ENCODE results near the gene KIAA1549. TPM values are rescaled to one million over a fixed set of nuclear protein-coding genes. Genes with fewer than 3 reads are reported as not detected.

Gene KIAA1549
- total and polyA plus RNA-seq, 2 of the 8 experiments (the other 6 are each of a cell fraction or from before 2014, with no cell fraction given): 6.5 to 17.3 TPM

GRCh38 chr7:138982204-138982623 is 1.0 kb upstream of the KIAA1549 start:
- Histone ChIP-seq H3K18ac (ENCODE audit: extremely low read depth, low read length) (no peak overlapping the region), H3K79me2 (ENCODE audit: control insufficient read depth in 1 of 2, insufficient read depth in 2 of 2, low read length in 2 of 2) (peaks cover 0 to 32% of the 10 kb centered on the region in 2 experiments; a peak in 2 of 4 replicates), H3K9me3 (ENCODE audit: insufficient read depth in 2 of 2, low read depth in 1 of 2, low read length in 1 of 2) (no peaks in the 10 kb centered on the region), H3K4me1 (replicated peaks in 1 of 4; ENCODE audit: control insufficient read depth in 3 of 4, insufficient read depth in 4 of 4, low read length in 3 of 4) (peaks cover 2 to 13% (median 9%) of the 10 kb centered on the region in 4 experiments; a peak in 6 of 7 replicates), H3K9ac (replicated peaks in 1 of 4; ENCODE audit: extremely low read depth in 1 of 4, low read depth in 3 of 4, low read length in 3 of 4) (peak overlapping the region in 2 of 4 experiments; percentile 54 to 58; a peak in 2 of 7 replicates), H3K79me1 (ENCODE audit: low read depth, low read length) (0 out of 2 replicates have a peak, but pooled peaks cover 3% of the 10 kb centered on the region), H2BK5ac (ENCODE audit: low read depth, low read length) (no peak overlapping the region), H3K14ac (ENCODE audit: insufficient read length) (no peak overlapping the region), H4K8ac (ENCODE audit: extremely low read depth, insufficient read depth, low read length) (no peak overlapping the region), H3K4me3 (ENCODE audit: extremely low read depth in 1 of 4, insufficient read depth in 2 of 4, low read depth in 3 of 4, low read length in 4 of 4) (peak overlapping the region; percentile 57 to 80 (median 62)), H2BK120ac (replicated peaks; ENCODE audit: low read depth, low read length) (no peak overlapping the region), H3K23me2 (ENCODE audit: low read depth, low read length) (peaks cover 11% of the 10 kb centered on the region), H4K91ac (replicated peaks; ENCODE audit: insufficient read length, low read length) (no peak overlapping the region), H3K4ac (replicated peaks; ENCODE audit: insufficient read length, low read depth, low read length) (no peak overlapping the region), H3K4me2 (ENCODE audit: insufficient read depth in 1 of 2, low read depth in 2 of 2, low read length in 2 of 2) (peak overlapping the region; percentile 97 to 98), H3K36me3 (ENCODE audit: control insufficient read depth in 2 of 4, insufficient read depth in 4 of 4, low read length in 3 of 4) (no peaks in the 10 kb centered on the region), H2BK20ac (ENCODE audit: low read length) (no peak overlapping the region), H3K27ac (ENCODE audit: low read depth, low read length) (no peak overlapping the region), H4K20me1 (replicated peaks in 1 of 2; ENCODE audit: control insufficient read depth in 1 of 2, insufficient read depth in 2 of 2, low read length in 2 of 2) (peaks cover 0 to 4% of the 10 kb centered on the region in 2 experiments), H2BK15ac (ENCODE audit: low read length) (no peak overlapping the region), H2AK5ac (ENCODE audit: low read depth, low read length) (no peak overlapping the region), H3K56ac (replicated peaks; ENCODE audit: insufficient read length, low read depth, low read length) (no peak overlapping the region), H3K23ac (ENCODE audit: insufficient read length) (no peak overlapping the region), H2BK12ac (ENCODE audit: low read depth, low read length) (0 out of 2 replicates have a peak overlapping the region, but pooled peaks have one; percentile 50), H3K27me3 (replicated peaks in 1 of 4; ENCODE audit: control insufficient read depth in 3 of 4, extremely low read depth in 1 of 4, insufficient read depth in 3 of 4, low read length in 3 of 4) (peaks cover 0 to 19% (median 8%) of the 10 kb centered on the region in 4 experiments; a peak in 4 of 7 replicates), H2AFZ (ENCODE audit: low read length) (peak overlapping the region; percentile 54), H4K5ac (ENCODE audit: insufficient read length, low read depth, low read length) (no peak overlapping the region)
- POLR2A ChIA-PET (ENCODE audit: partially characterized antibody): interaction anchor here (0.9 to 3.5 kb wide), 3 partner anchors 11 to 62 kb away, joined by 3 to 14 read pairs (median 3); no protein-coding TSS in a partner anchor
- CTCF ChIA-PET (ENCODE audit: partially characterized antibody): interaction anchor here (0.6 to 1.5 kb wide), 5 partner anchors 14 to 1303 kb away, joined by 3 to 6 read pairs (median 3); no protein-coding TSS in a partner anchor
- DNase-seq (ENCODE audit: low read depth in 1 of 2, low spot score in 2 of 2): peak in 1 of 2 experiments; percentile 58
- 40% methylated on average over 14 of the region's 14 CpGs; no CpG with 5 or more reads in 1 of the 2 experiments for WGBS, 2 experiments (ENCODE audit: extremely low coverage in 1 of 2, insufficient coverage in 1 of 2, insufficient read length in 1 of 2, insufficient replicate concordance in 2 of 2, low coverage in 1 of 2, low lambda C conversion rate in 2 of 2, missing lambda C conversion rate in 1 of 2)
- FAIRE-seq: no peak
- TF ChIP-seq SP4 (IDR thresholded peaks at IDR 0.05; ENCODE audit: low read length): no peak
- peak; percentile 17; the same call in 1 of the 2 replicates for TF ChIP-seq CREB1 (IDR thresholded peaks at IDR 0.05)
- 0 out of 4 replicates have a peak, but pooled peaks of 1 of the 2 experiments have one; percentile 79 for TF ChIP-seq SIN3A (conservative IDR thresholded peaks at IDR 0.05 in 1 of 2, IDR thresholded peaks at IDR 0.05 in 1 of 2; ENCODE audit: low read depth in 1 of 2, low read length in 2 of 2)

All from H1 (cell line).